H1 (cell line): ENCODE measurements around the gene GPR176. TPM values are rescaled to one million over a fixed set of nuclear protein-coding genes. Genes with fewer than 3 reads are reported as not detected.

ENCODE experiments used
- CREB1 ChIP-seq: IDR thresholded peaks from 2 replicates; pipeline ENCODE4 v1.6.1; 2012; ENCODE audit warnings: inconsistent platforms
- EZH2 ChIP-seq: fragments of 200-600 bp; sonication (generic); IDR thresholded peaks from 2 replicates; pipeline ENCODE4 v1.7.1; 2012; ENCODE audit warnings: low read depth, mild to moderate bottlenecking, moderate library complexity, low read length, inconsistent platforms; ENCODE audit not compliant: severe bottlenecking
- HDAC2 ChIP-seq, 2 experiments: fragments of 300-600 bp in 1 of 2; sonication (generic) in 1 of 2; IDR thresholded peaks; 2 replicates each; pipeline ENCODE4 v1.6.1; 2011 to 2012; ENCODE audit warnings: low read depth in 2 of 2, low read length in 2 of 2, mild to moderate bottlenecking in 2 of 2, moderate library complexity in 2 of 2, borderline replicate concordance in 1 of 2, inconsistent platforms in 1 of 2
- JUN ChIP-seq: IDR thresholded peaks from 2 replicates; pipeline ENCODE4 v1.6.1; 2011; ENCODE audit warnings: low read depth, mild to moderate bottlenecking, improper control_type of control experiment, low read length
- POLR2A ChIP-seq, 2 experiments: IDR thresholded peaks; 1 replicate in 1 of 2; 2 replicates in 1 of 2; pipeline ENCODE4 v1.6.1; 2011; ENCODE audit warnings: low read depth in 2 of 2, low read length in 2 of 2, mild to moderate bottlenecking in 2 of 2; ENCODE audit errors: control extremely low read depth in 1 of 2
- POU5F1 ChIP-seq: IDR thresholded peaks from 2 replicates; pipeline ENCODE4 v1.6.1; 2011; ENCODE audit warnings: low read depth, mild to moderate bottlenecking, low read length, moderate library complexity
- SRF ChIP-seq: IDR thresholded peaks from 2 replicates; pipeline ENCODE4 v1.6.1; 2011; ENCODE audit warnings: mild to moderate bottlenecking, low read depth, low read length, moderate library complexity
- TAF7 ChIP-seq: optimal IDR thresholded peaks from 2 replicates; pipeline ENCODE3; 2011; ENCODE audit warnings: low read depth, mild to moderate bottlenecking, inconsistent platforms, low read length, moderate library complexity, borderline replicate concordance
- YY1 ChIP-seq: IDR thresholded peaks from 2 replicates; pipeline ENCODE4 v1.6.1; 2011; ENCODE audit warnings: low read depth, mild to moderate bottlenecking, low read length
- polyA plus RNA-seq, 7 experiments: library from polyadenylated mRNA; depleted of rRNA in 3 of 7; stranded (reverse) in 5 of 7; unstranded in 2 of 7; fragments of >200 nt in 5 of 7; fragments of 200-250 nt in 2 of 7; gene quantifications; 1 replicate in 5 of 7; 2 replicates in 1 of 7; 4 replicates in 1 of 7; pipeline versions ENCODE4 v1.2.1 to v1.2.3, GENCODE V29; 2011 to 2013; ENCODE audit warnings: missing spikeins in 2 of 7, mixed read lengths in 2 of 7
- total RNA-seq: library from RNA; stranded (reverse); fragmentation: NEBNext Ultra II Directional; extraction: Animal tissue kit (Norgen Biotek cat#: 25700); gene quantifications from 2 replicates; pipeline ENCODE4 v1.2.1, GENCODE V29; 2021
- TF ChIP-seq, protein P1 (sequence below): fragments of 300-600 bp; sonication (generic); IDR thresholded peaks from 2 replicates; pipeline ENCODE4 v1.7.1; 2012; ENCODE audit warnings: low read length, moderate library complexity, mild to moderate bottlenecking, inconsistent platforms; ENCODE audit not compliant: insufficient replicate concordance
- TF ChIP-seq, protein P2 (sequence below): IDR thresholded peaks from 2 replicates; pipeline ENCODE4 v1.6.1; 2012; ENCODE audit warnings: inconsistent platforms

Gene GPR176
- total and polyA plus RNA-seq, 2 of the 8 experiments (the other 6 are each of a cell fraction or from before 2014, with no cell fraction given), result 190 to 281 TPM

DNA sequence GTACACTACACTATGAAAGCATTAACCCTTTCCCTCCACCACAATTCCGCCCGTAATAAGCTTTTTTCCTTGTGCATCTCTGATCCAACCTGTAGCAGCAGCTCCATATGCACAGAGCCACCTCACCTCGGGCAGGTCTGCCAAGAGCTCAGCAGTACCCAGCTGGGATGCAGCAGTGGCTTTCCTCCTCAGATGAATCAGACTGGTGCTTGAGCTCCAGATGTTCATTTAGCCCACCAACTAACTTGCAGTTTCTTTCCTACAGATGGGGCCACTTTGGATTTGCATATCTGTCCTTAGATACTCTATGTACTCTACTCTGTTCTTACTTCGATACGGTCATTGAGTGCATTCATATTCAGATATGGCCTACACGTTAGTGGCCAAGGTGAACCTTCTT is 122.7 kb downstream of the GPR176 start (continued):
- TF ChIP-seq, protein P1, sequence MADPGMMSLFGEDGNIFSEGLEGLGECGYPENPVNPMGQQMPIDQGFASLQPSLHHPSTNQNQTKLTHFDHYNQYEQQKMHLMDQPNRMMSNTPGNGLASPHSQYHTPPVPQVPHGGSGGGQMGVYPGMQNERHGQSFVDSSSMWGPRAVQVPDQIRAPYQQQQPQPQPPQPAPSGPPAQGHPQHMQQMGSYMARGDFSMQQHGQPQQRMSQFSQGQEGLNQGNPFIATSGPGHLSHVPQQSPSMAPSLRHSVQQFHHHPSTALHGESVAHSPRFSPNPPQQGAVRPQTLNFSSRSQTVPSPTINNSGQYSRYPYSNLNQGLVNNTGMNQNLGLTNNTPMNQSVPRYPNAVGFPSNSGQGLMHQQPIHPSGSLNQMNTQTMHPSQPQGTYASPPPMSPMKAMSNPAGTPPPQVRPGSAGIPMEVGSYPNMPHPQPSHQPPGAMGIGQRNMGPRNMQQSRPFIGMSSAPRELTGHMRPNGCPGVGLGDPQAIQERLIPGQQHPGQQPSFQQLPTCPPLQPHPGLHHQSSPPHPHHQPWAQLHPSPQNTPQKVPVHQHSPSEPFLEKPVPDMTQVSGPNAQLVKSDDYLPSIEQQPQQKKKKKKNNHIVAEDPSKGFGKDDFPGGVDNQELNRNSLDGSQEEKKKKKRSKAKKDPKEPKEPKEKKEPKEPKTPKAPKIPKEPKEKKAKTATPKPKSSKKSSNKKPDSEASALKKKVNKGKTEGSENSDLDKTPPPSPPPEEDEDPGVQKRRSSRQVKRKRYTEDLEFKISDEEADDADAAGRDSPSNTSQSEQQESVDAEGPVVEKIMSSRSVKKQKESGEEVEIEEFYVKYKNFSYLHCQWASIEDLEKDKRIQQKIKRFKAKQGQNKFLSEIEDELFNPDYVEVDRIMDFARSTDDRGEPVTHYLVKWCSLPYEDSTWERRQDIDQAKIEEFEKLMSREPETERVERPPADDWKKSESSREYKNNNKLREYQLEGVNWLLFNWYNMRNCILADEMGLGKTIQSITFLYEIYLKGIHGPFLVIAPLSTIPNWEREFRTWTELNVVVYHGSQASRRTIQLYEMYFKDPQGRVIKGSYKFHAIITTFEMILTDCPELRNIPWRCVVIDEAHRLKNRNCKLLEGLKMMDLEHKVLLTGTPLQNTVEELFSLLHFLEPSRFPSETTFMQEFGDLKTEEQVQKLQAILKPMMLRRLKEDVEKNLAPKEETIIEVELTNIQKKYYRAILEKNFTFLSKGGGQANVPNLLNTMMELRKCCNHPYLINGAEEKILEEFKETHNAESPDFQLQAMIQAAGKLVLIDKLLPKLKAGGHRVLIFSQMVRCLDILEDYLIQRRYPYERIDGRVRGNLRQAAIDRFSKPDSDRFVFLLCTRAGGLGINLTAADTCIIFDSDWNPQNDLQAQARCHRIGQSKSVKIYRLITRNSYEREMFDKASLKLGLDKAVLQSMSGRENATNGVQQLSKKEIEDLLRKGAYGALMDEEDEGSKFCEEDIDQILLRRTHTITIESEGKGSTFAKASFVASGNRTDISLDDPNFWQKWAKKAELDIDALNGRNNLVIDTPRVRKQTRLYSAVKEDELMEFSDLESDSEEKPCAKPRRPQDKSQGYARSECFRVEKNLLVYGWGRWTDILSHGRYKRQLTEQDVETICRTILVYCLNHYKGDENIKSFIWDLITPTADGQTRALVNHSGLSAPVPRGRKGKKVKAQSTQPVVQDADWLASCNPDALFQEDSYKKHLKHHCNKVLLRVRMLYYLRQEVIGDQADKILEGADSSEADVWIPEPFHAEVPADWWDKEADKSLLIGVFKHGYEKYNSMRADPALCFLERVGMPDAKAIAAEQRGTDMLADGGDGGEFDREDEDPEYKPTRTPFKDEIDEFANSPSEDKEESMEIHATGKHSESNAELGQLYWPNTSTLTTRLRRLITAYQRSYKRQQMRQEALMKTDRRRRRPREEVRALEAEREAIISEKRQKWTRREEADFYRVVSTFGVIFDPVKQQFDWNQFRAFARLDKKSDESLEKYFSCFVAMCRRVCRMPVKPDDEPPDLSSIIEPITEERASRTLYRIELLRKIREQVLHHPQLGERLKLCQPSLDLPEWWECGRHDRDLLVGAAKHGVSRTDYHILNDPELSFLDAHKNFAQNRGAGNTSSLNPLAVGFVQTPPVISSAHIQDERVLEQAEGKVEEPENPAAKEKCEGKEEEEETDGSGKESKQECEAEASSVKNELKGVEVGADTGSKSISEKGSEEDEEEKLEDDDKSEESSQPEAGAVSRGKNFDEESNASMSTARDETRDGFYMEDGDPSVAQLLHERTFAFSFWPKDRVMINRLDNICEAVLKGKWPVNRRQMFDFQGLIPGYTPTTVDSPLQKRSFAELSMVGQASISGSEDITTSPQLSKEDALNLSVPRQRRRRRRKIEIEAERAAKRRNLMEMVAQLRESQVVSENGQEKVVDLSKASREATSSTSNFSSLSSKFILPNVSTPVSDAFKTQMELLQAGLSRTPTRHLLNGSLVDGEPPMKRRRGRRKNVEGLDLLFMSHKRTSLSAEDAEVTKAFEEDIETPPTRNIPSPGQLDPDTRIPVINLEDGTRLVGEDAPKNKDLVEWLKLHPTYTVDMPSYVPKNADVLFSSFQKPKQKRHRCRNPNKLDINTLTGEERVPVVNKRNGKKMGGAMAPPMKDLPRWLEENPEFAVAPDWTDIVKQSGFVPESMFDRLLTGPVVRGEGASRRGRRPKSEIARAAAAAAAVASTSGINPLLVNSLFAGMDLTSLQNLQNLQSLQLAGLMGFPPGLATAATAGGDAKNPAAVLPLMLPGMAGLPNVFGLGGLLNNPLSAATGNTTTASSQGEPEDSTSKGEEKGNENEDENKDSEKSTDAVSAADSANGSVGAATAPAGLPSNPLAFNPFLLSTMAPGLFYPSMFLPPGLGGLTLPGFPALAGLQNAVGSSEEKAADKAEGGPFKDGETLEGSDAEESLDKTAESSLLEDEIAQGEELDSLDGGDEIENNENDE, result no peak
- TF ChIP-seq HDAC2 (IDR thresholded peaks at IDR 0.05; ENCODE audit: borderline replicate concordance in 1 of 2, low read depth in 2 of 2, low read length in 2 of 2) (no peak), JUN (no peak), EZH2 (no peak), POU5F1 (no peak), SRF (no peak), CREB1 (no peak), TAF7 (no peak), POLR2A (IDR thresholded peaks at IDR 0.05; ENCODE audit: control extremely low read depth in 1 of 2, low read depth in 2 of 2, low read length in 2 of 2) (peak in 1 of 2 experiments; percentile 25; a peak in 2 of 3 replicates), YY1 (no peak)
- TF ChIP-seq, protein P2, sequence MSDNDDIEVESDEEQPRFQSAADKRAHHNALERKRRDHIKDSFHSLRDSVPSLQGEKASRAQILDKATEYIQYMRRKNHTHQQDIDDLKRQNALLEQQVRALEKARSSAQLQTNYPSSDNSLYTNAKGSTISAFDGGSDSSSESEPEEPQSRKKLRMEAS, result no peak
